HG02763 (cell line): Measurements from ENCODE around the gene TRA2A.

Experiments
- ATAC-seq: cut with Tn5 transposase; IDR thresholded peaks from one replicate; pipeline ENCODE4 v1.9.1; 2021; ENCODE audit warnings: mild to moderate bottlenecking, moderate library complexity; ENCODE audit not compliant: unreplicated experiment

TRA2A gene

DNA sequence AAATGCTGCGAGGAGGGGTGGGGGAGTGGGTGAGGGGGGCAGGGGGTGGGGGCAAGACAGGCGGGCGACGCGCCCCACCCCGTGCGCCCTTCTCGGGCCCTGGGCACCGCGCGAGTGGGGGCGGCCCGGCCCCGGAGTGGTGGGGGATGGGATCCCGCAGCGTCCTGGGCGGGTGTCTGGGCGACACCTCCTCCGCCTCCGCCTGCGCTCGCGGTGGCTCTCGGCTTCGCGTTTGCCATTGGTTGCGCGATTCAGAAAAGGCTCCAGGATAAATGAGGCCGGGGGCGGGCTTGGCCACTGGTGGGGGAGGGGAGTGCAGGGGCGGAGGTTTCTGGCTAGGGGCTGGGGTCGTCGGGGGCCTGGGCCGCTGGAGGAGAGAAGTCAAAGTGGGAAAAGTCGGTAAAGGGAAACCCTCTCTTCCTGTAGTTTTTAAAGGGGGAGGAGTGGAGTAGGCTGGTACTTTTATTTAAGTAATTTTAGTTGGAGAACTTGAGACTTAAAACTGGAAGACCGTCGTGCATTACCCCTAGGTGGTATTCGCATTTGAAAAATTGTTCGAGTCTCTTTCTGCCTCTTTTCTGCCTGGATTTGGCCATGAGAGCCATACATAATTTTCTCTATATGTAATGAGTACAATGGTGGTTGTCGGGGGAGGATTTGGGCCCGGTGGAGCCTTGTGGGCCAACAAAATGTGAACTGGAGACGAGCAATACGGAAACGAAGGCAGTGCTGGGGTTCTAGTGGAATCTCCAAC lies 60.5 kb downstream of the TRA2A start:
- ATAC-seq = peak; percentile 25

DNA sequence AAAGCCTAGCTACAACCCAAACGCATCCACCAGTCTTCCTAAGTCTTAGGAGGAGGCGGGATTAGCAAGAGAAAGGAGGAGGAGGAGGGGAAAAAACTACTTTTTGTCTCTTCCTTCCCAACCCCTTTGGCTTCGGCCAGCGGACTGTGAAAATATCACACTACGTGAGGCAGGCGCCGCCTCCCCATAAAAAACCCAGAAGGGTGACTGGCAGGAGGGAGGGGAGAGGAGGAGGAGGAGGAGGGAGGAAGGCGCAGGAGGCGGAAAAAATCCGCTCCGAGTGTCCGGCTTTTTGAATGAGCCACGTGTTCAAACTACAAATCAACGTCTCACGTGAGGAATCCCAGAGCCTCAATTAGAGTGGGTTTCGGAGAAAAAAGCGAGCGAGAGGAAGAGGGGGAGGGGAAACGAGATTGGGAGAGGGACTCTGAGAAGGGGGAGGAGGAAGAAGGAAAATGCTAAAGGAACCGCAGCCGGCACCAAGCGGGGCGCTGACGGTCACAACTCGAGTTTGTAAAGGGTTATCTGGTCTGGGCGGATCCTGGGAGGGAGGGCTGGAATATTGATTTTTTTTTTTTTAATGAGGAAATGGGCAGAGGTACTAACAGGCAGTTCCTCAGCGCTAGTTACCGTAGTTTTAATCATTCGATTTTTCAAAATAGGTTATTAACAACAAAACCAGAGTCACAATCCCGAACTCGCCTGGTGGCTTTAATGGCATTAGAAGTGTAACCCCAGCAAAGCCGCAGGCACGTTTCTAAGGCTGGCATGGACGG lies 61.3 kb downstream of the TRA2A start, which contains the start of gene IGF2BP3:
Gene IGF2BP3, minus strand, starts transcription at position 162 of the 776 bp plus-strand sequence. CDS start 381 bp downstream, outside the sequence.
- ATAC-seq = no peak

DNA sequence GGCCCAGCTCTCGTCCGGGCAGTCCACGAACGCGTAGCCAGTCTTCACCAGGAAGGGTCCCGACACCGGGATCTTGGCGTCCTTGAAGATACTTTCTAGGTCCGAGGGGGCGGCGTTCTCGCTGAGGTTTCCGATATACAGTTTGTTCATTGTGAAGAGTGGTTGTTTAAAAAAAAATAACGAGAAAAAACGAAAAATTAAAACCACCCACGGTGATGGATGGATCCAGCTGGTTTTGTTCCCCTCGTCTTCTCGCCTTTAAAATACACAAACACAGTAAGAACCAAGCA lies 61.9 kb downstream of the TRA2A start:
- no peak for ATAC-seq

DNA sequence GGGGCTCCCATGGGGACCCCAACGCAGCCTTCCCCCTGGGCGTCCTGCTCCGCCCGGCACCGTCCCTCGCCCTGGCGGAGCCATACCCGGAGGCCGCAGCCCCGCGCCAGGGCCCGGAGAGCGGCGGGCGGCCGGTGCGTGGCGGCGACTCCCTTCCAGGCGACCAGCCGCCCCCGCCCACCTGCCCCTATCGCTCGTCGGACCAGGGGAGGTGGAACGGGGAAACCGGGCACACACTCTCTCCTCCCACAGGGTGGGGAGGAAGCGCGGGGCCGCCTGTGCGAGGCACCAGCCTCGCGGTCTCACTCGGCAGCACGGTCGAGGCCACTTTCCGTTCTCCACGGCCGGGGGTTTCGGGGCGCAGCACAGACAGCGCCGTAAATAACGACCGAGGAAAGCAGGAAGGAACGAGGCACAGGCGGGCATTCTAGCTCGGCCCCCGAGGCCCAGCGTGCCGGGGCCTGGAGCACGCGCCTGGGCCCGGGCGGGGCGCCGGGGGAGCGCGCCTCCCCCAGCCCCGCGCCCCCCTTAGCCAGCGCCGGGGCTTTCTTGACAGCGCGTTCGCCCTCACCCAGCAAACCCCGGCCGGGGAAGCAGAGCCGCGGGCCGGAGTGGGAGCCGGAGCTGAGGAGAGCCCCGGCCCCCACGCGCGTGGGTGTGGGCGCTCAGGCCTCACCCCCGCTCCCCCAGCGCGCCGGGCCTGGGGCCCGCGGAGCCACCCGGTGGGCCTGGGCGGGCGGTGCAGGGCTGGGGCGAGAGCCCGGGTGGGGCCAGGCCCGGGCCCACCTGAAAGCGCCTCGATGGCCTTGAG lies 62.4 kb downstream of the TRA2A start:
- ATAC-seq = no peak

DNA sequence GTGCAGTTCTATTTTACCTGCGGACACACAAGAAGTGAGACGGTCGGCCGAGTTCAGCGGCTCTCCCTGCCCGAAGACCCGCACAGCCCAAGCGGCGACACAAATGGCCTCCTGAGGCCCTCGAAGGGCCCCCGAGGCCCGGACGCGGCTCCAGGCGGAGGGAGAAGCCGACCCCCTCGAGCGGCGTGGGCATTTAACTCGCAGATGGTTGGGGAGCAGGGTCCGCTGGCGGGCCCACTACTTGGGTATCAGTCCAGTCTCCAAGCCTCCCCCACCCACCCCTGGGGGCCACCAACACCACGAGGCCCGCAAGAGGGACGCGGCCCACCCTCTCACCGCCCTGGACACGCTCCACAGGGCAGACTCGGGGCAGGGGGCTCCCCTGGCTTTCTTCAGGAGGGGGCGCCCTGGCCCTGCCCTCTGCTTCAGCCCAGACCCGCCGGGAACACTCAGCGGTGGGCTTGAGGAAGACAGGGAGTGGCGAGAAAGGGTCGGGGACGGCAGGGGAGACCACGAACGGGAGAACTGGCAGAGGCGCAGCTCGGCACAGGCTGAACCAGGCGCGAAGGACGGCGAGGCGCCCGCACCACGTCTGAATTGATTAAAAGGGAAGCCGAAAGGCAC lies 63.1 kb downstream of the TRA2A start:
- no peak for ATAC-seq

DNA sequence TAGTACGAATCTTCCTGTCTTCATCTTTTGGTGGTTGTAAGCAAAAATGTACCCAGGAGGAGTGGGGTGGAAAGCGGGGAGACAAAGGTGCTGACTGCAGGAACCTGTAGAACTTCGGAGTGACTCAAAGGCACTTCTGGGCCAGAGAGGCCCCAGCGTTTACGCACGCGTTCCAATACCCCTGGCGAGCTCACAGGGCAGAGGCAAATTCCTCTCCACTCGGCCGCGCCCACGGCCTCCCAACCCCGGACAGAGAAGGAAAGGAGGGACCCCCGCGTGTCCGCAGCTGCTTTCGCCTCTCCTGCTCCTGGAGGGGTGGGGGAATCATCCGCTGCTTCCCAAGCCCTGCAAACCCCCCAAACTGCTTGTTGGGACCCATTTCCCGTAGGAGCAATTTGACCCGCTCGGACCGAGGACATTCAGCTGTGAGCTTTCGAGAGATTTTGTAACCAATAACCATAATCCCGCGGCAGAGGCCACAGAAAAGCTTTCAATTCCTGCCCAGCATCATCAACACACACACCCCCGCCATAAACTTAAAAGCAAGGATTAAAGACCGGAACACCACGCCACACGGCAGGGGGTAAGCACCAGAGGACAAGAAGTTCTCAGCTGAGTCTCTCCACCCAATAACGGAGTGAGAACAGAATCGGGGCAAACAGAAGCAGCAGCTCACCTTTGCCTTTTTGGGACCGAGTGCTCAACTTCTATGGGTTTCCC lies 63.8 kb downstream of the TRA2A start:
- ATAC-seq = no peak

DNA sequence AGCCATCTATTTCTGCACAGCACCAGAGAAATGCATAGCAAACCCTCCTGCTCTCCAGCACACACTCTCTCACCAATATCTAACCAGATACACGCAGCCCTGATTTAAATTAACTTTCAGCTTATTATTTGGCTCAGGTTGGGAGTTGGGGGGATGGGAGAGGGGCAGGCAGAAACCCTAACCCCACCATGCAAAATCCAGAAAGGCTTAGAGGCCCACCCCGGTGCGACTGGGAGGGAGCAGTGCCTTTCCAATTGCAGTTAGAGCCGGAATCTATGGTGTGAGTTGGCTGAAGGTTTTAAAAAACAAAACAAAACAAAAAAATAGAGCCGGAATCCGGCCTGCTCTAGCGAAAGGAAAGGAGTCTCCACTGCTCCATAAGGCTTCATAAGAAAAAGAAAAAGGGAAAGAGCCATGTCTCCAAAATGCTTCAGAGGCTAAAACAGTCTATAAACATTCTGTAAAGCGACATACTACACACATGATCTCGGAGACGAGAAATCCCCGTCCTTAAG lies 64.4 kb downstream of the TRA2A start:
- ATAC-seq = no peak

DNA sequence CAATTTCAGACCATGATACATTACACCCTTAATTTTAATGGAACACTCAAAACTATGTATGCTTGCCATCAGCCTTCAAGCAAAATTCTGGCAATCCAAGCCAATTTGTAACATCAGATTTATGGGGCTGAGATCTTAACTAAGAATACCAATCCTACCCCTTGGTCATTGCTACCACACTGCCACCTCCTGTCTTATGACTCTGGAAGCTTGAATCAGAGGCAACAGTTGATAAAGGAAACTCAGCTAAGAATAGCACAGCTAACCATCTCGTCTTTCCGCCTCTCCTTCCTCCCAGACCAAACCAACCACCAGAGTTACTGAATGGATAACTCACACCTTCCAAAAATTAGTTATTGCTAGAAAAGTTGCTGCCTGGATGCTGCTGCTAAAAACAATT lies 68.9 kb downstream of the TRA2A start:
- ATAC-seq = no peak

DNA sequence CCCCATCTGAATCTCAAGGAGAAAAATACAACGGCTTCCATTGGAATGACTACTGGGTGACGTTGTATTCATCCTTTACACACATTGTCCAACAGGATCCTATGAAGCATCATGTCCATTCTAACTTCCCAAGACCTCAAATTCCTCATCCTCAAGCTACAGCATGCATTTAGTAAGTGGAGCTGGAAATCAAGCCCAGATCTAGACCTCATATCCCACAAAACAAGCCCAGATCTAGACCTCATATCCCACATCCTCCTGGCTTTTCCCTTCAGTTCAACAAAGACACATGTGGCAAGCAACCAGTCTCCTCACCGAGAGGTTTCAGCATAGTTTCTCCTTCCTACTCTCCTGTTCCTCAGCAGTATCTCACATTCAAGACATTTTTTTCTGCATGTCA lies 73.7 kb downstream of the TRA2A start:
- no peak for ATAC-seq

DNA sequence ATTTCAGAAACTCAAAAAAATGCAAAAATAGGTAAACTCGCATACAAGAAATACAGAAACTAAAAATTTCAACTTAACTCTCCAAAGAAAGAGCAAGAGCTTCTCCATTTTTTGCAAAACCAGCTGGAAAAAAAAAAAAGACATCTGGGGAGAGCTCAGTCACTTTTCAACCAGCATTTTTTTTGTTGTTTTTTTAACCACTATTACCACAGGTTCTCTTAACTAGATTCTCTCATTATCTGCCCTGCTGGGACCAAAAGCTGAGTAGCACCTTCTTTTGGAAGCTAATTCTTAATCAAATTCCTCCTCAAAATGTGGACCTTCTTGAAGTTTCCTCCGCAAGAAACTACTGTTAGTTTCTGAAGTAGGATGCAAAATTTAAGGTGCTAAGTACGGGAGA lies 75.7 kb downstream of the TRA2A start:
- no peak for ATAC-seq

DNA sequence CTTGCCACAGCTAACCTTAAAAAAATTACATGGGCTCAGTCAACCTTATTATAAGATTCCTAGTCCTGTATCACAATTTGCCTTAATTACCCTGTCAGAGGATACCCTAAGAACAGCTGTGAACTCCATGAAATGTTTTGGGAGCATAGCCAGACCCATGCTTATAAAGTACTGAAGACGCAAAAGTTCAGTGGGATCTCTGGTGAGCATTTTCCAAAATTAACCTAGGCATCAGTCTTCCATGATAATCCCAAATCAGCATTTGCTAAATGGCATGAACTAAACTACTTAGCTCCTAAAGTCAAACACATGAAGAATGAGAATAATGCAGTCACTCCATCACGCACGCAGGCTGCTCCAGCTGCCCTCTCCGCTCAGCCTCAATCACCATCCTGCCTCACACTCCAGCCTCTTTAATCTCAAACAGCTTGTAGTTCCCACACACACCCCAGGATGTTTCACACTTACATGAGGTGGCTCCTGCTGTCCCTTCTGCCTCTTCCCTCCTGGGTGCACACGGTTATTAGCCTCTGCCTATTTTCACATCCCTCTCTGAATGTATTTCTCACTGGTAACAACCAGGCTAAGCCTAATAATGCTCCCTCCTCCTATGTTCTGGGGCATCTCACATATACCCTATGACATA lies 76.8 kb downstream of the TRA2A start:
- ATAC-seq = no peak
